Uterus (tissue), 2 donors: Measurements from ENCODE around the gene SCT.
"Not testable (repeated sequence)": the region's sequence is repeated elsewhere in the genome, so short reads cannot be mapped to it uniquely, and the experiment has no call there.

Source experiments
- POLR2A ChIP-seq, 2 donors: fragments of 450-650 bp; IDR thresholded peaks; one replicate each; pipeline ENCODE4 v1.6.1; 2016; ENCODE audit warnings: antibody characterized with exemption in 2 of 2, mild to moderate bottlenecking in 1 of 2, moderate library complexity in 1 of 2
- TF ChIP-seq, protein P1 (sequence below), 4 experiments: fragments of 200-600 bp in 2 of 4; fragments of 450-650 bp in 2 of 4; sonication (generic) in 2 of 4; IDR thresholded peaks; one replicate each; pipeline ENCODE4 v1.5.1; 2016 to 2019; ENCODE audit warnings: antibody characterized with exemption in 4 of 4, mild to moderate bottlenecking in 2 of 4, moderate library complexity in 1 of 4

DNA sequence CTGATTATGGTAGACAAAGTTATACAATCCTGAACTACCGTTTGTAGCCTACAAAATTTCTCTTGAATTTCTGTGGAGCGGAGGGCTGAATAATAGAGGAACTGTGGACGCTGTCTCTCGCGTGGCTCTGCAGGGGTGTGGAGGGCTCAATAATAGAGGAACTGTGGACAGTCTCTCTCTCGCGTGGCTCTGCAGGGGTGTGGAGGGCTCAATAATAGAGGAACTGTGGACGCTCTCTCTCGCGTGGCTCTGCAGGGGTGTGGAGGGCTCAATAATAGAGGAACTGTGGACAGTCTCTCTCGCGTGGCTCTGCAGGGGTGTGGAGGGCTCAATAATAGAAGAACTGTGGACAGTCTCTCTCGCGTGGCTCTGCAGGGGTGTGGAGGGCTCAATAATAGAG, 26.2 kb upstream of the SCT start:
- TF ChIP-seq, protein P1, sequence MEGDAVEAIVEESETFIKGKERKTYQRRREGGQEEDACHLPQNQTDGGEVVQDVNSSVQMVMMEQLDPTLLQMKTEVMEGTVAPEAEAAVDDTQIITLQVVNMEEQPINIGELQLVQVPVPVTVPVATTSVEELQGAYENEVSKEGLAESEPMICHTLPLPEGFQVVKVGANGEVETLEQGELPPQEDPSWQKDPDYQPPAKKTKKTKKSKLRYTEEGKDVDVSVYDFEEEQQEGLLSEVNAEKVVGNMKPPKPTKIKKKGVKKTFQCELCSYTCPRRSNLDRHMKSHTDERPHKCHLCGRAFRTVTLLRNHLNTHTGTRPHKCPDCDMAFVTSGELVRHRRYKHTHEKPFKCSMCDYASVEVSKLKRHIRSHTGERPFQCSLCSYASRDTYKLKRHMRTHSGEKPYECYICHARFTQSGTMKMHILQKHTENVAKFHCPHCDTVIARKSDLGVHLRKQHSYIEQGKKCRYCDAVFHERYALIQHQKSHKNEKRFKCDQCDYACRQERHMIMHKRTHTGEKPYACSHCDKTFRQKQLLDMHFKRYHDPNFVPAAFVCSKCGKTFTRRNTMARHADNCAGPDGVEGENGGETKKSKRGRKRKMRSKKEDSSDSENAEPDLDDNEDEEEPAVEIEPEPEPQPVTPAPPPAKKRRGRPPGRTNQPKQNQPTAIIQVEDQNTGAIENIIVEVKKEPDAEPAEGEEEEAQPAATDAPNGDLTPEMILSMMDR (IDR thresholded peaks at IDR 0.05) = not testable (repeated sequence)
- TF ChIP-seq POLR2A (IDR thresholded peaks at IDR 0.05) = not testable (repeated sequence)
